ENCODE data around the gene FAT4. TPM values are rescaled to one million over a fixed set of nuclear protein-coding genes. Genes with fewer than 3 reads are reported as not detected.

The FAT4 gene
- total RNA-seq, 1 experiment from 2014 or later: 4.5 TPM

DNA sequence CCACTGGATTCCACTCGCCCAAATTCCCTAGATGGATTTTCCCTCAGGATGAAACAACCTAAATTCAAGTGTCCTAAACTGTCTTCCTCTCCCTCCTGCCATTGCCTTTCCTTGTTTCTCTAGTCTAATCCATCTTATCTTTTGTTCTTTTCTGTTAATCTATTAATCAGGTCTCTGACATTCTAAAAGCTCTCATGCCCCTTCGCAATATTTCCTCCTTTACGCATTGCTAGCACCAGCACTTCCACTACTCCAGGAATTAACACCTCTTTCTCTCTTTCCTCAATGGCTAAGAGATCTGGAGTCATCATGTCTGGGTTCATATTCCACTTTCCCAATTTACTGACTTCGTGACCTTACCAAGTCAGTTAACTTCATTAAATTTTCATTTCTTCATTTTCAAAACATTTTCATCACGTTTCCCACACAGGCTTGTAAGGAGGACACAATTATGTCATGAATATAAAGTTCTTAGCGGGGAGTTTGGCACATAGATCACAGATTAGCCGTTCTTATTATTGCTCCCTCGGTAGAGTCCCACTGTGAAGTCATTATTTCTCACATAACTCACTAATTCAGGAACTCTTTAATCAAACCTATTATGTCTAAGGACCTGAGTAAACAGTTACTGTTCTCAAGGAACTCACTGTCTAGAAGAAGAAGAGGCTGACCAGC is 45.3 kb downstream of the FAT4 start:
- DNase-seq: no peak

DNA sequence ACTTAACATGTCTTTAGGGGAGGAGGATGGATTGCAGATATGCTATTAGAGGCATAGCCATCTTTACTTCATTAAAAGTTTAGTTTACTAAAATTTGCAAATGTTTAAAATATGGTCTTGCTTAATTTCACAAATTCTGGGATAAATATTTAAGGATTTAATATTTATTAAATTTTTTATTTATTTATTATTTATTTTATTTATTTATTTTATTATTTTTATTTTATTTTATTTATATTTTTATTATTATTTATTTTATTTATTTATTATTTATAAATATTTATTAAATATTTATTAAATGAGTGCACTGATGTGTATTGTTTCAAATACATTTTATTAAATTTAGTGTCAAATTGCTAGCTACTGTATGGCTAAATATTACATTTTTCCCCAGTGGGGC is 46.0 kb downstream of the FAT4 start:
- no peaks in the 10 kb centered on the region for H3K79me2 ChIP-seq (ENCODE audit: low read depth)
- intact Hi-C loops (cut with micrococcal nuclease; ENCODE audit: unreplicated experiment): no loop called here
- H3K27ac ChIP-seq: no peak overlapping the region
- no peak overlapping the region for H3K4me2 ChIP-seq
- no peaks in the 10 kb centered on the region for H3F3A ChIP-seq (ENCODE audit: insufficient read depth, low read depth)
- POLR2A ChIA-PET (ENCODE audit: unreplicated experiment): no interaction called here
- H3K27me3 ChIP-seq (ENCODE audit: insufficient read depth, low read depth): no peaks in the 10 kb centered on the region
- no peak for DNase-seq
- BruUV-seq (replicated peaks): no TSS peak
- H3K4me1 ChIP-seq (replicated peaks; ENCODE audit: insufficient read depth): no peaks in the 10 kb centered on the region
- H3K4me3 ChIP-seq: no peak overlapping the region
- no peak overlapping the region for H2AFZ ChIP-seq
- TF ChIP-seq, protein P1, sequence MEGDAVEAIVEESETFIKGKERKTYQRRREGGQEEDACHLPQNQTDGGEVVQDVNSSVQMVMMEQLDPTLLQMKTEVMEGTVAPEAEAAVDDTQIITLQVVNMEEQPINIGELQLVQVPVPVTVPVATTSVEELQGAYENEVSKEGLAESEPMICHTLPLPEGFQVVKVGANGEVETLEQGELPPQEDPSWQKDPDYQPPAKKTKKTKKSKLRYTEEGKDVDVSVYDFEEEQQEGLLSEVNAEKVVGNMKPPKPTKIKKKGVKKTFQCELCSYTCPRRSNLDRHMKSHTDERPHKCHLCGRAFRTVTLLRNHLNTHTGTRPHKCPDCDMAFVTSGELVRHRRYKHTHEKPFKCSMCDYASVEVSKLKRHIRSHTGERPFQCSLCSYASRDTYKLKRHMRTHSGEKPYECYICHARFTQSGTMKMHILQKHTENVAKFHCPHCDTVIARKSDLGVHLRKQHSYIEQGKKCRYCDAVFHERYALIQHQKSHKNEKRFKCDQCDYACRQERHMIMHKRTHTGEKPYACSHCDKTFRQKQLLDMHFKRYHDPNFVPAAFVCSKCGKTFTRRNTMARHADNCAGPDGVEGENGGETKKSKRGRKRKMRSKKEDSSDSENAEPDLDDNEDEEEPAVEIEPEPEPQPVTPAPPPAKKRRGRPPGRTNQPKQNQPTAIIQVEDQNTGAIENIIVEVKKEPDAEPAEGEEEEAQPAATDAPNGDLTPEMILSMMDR (conservative IDR thresholded peaks at IDR 0.05): no peak
- no peak for TF ChIP-seq EZH2 (IDR thresholded peaks at IDR 0.05; ENCODE audit: low read depth)
- no peaks in the 10 kb centered on the region for H3K9me3 ChIP-seq (ENCODE audit: insufficient read depth, low read depth)
- no peaks in the 10 kb centered on the region for H4K20me1 ChIP-seq (ENCODE audit: insufficient read depth)
- no peaks in the 10 kb centered on the region for H3K36me3 ChIP-seq (ENCODE audit: low read depth)
- H3K9me2 ChIP-seq (ENCODE audit: insufficient read depth): no peaks in the 10 kb centered on the region
- CTCF ChIA-PET: no interaction called here

More for the DNA sequence above, 45.3 kb downstream of the FAT4 start:
- Histone ChIP-seq H3K4me3 (no peak overlapping the region), H3K27ac (no peak overlapping the region), H3K79me2 (ENCODE audit: low read depth) (no peaks in the 10 kb centered on the region), H3K4me2 (no peak overlapping the region), H3F3A (ENCODE audit: insufficient read depth, low read depth) (no peaks in the 10 kb centered on the region), H4K20me1 (ENCODE audit: insufficient read depth) (no peaks in the 10 kb centered on the region), H3K36me3 (ENCODE audit: low read depth) (no peaks in the 10 kb centered on the region), H3K27me3 (ENCODE audit: insufficient read depth, low read depth) (no peaks in the 10 kb centered on the region), H3K9me3 (ENCODE audit: insufficient read depth, low read depth) (no peaks in the 10 kb centered on the region), H2AFZ (no peak overlapping the region), H3K9me2 (ENCODE audit: insufficient read depth) (no peaks in the 10 kb centered on the region), H3K4me1 (replicated peaks; ENCODE audit: insufficient read depth) (no peaks in the 10 kb centered on the region)
- POLR2A ChIA-PET (ENCODE audit: unreplicated experiment): no interaction called here
- BruUV-seq (replicated peaks): no TSS peak
- TF ChIP-seq, protein P1 (conservative IDR thresholded peaks at IDR 0.05): no peak
- TF ChIP-seq EZH2 (IDR thresholded peaks at IDR 0.05; ENCODE audit: low read depth): no peak
- intact Hi-C loops (cut with micrococcal nuclease; ENCODE audit: unreplicated experiment): no loop called here
- CTCF ChIA-PET: no interaction called here

Measured in PC-9 (cell line).